ENCODE results near the gene CTNNA3.

- TF ChIP-seq CTCF (IDR thresholded peaks at IDR 0.05) (no peak), POLR2A (IDR thresholded peaks at IDR 0.05) (no peak)
Observed at GRCh38 chr10:65892284-65892683, 1803.7 kb downstream of the CTNNA3 start.

Measured in uterus (tissue), 2 donors.